Mucosa of stomach (tissue), 1 donor: Measurements from ENCODE around the gene GJC1.

Experiments
- H3K27me3 ChIP-seq: one replicate; pipeline ENCODE4 v1.7.0; 2013; ENCODE audit warnings: mild to moderate bottlenecking, low read length; ENCODE audit not compliant: control insufficient read depth, insufficient read depth
- H3K36me3 ChIP-seq: one replicate; pipeline ENCODE4 v1.7.0; 2013; ENCODE audit warnings: low read length; ENCODE audit not compliant: control insufficient read depth, insufficient read depth
- H3K4me1 ChIP-seq: one replicate; pipeline ENCODE4 v1.7.0; 2013; ENCODE audit warnings: mild to moderate bottlenecking, low read length; ENCODE audit not compliant: control insufficient read depth, insufficient read depth
- H3K4me3 ChIP-seq: one replicate; pipeline ENCODE4 v1.7.0; 2013; ENCODE audit warnings: low read length
- H3K9ac ChIP-seq: one replicate; pipeline ENCODE4 v1.7.0; 2013; ENCODE audit warnings: mild to moderate bottlenecking, low read length, moderate library complexity
- H3K9me3 ChIP-seq: one replicate; pipeline ENCODE4 v1.7.0; 2013; ENCODE audit warnings: mild to moderate bottlenecking, low read length, moderate library complexity; ENCODE audit not compliant: control insufficient read depth
- donor health status: Pancreatic carcinoma.

GJC1 gene

GRCh38 chr17:44749076-44749979, 80.8 kb downstream of the GJC1 start:
- Histone ChIP-seq H3K9ac (no peak overlapping the region), H3K9me3 (no peaks in the 10 kb centered on the region), H3K36me3 (no peaks in the 10 kb centered on the region), H3K4me1 (no peaks in the 10 kb centered on the region), H3K27me3 (no peaks in the 10 kb centered on the region), H3K4me3 (no peak overlapping the region)
